ENCODE measurements around the gene FGR.
"Not testable (repeated sequence)": the region's sequence is repeated elsewhere in the genome, so short reads cannot be mapped to it uniquely, and the experiment has no call there.

Gene FGR

GRCh38 chr1:27619782-27620438 lies 15.1 kb downstream of the FGR start:
- not testable (repeated sequence) for H3K9me3 Mint-ChIP-seq; H3K4me3 Mint-ChIP-seq; H3K36me3 Mint-ChIP-seq (ENCODE audit: low read depth); H3K27ac Mint-ChIP-seq; DNase-seq; H3K27me3 Mint-ChIP-seq
- H3K4me1 Mint-ChIP-seq (ENCODE audit: low read depth) = peaks cover 42% of the 10 kb centered on the region

DNA sequence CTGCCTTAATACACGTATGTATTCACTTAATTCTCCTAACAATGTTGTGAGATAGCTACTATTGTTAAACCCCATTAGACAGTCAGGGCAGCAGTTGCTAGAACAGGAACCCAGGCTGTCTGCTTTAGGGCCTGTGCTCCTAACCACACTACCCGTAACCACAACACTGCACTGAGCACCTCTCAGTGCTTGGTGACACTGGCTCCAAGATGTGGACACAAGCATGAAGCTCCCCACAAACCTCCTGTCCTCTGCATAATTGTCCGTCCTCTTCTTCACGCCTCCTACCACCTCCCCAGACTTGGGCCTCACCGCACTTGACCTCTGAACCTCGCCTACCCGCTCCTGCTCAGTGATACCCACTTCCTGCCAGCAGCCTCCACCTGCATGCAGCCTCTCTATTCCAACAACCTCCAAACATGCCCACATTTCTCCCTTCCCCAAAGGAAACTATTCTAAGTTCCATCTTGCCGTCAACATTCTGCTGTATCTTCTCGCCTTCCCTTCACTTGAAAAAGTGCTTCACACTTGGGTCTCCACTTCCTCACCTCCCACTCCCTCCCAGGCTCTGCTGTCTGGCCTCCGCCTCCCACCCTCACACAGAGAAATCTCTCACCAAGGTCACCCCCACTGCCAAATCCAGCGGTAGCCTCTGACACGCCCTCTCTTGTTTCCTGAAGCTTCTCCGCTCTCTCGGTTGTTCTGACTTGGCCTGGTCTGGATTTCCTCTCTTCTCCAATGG lies 16.5 kb downstream of the FGR start:
- Mint-ChIP-seq H3K4me3 (no peak overlapping the region), H3K36me3 (ENCODE audit: low read depth) (no peaks in the 10 kb centered on the region), H3K4me1 (ENCODE audit: low read depth) (peaks cover 52% of the 10 kb centered on the region), H3K27ac (peak overlapping the region; percentile 77), H3K27me3 (no peaks in the 10 kb centered on the region), H3K9me3 (no peaks in the 10 kb centered on the region)
- DNase-seq = no peak

DNA sequence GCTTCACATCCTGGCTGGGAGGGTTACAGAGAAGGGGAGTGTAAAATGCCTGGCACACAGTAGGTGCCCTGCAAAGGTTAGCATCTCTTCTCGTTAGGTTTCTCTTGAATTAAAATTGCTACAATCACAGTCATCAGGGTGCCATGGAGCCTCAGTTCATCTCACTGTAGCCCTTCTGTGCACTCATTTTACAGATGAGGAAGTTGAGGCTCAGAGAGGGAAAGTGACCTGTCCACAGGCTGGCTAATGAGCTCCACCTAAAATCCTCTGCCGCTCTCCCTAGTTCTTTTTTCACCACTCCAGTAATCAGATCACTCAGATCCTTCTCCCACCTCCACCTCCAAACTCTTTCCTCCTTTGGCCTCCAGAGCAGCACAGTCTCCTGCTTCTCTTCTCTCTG lies 17.6 kb downstream of the FGR start:
- H3K4me1 Mint-ChIP-seq (ENCODE audit: low read depth) = peaks cover 55% of the 10 kb centered on the region
- H3K9me3 Mint-ChIP-seq = no peaks in the 10 kb centered on the region
- no peaks in the 10 kb centered on the region for H3K27me3 Mint-ChIP-seq
- peak overlapping the region; percentile 47 for H3K27ac Mint-ChIP-seq
- no peak for DNase-seq
- no peaks in the 10 kb centered on the region for H3K36me3 Mint-ChIP-seq (ENCODE audit: low read depth)
- no peak overlapping the region for H3K4me3 Mint-ChIP-seq

- Mint-ChIP-seq H3K27ac (no peak overlapping the region), H3K4me1 (ENCODE audit: low read depth) (peaks cover 56% of the 10 kb centered on the region), H3K27me3 (no peaks in the 10 kb centered on the region), H3K4me3 (no peak overlapping the region), H3K9me3 (no peaks in the 10 kb centered on the region), H3K36me3 (ENCODE audit: low read depth) (no peaks in the 10 kb centered on the region)
- no peak for DNase-seq
Measured at GRCh38 chr1:27616441-27616840, 18.5 kb downstream of the FGR start.

GRCh38 chr1:27615346-27616192 lies 19.4 kb downstream of the FGR start:
- no peak overlapping the region for H3K27ac Mint-ChIP-seq
- no peak overlapping the region for H3K4me3 Mint-ChIP-seq
- peaks cover 56% of the 10 kb centered on the region for H3K4me1 Mint-ChIP-seq (ENCODE audit: low read depth)
- no peaks in the 10 kb centered on the region for H3K36me3 Mint-ChIP-seq (ENCODE audit: low read depth)
- DNase-seq = no peak
- H3K27me3 Mint-ChIP-seq = no peaks in the 10 kb centered on the region
- no peaks in the 10 kb centered on the region for H3K9me3 Mint-ChIP-seq

DNA sequence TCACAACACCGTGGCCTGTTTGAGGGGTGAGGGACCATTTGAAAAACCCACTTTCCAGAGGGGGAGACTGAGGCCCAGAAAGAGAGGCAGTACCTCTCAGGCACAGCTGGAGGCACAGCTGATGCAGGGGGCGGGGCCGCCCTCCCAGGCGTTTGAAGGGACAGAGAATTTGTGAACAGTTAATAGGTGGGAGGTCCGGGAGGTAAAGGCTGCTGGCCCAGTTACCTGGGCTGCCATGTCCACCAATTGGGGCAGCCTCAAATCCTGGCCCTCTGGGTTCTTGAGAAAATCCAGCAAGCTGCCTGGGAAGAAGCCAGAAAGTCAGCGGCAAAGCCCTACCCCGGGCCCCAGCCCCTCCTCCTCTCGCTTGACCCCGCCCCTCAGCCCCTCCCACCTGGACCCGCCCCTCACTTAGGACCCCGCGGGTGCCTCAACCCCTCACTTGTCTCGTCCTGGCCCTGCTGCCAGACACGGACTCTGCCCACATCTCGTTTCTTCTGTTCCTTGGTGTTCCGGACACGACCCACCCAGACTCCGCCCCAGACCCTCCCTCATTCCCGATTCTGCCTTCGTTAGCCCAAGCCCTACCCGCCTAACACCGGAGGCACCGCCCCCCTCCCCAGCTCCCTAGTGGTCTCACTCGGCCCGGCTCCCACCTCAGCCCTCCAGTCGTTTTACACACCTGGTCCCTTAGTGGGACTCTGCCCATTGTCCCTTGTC lies 20.2 kb downstream of the FGR start:
- Mint-ChIP-seq H3K27me3 (no peaks in the 10 kb centered on the region), H3K36me3 (ENCODE audit: low read depth) (no peaks in the 10 kb centered on the region), H3K4me1 (ENCODE audit: low read depth) (peaks cover 56% of the 10 kb centered on the region), H3K9me3 (no peaks in the 10 kb centered on the region), H3K27ac (no peak overlapping the region), H3K4me3 (no peak overlapping the region)
- no peak for DNase-seq

GRCh38 chr1:27614043-27614624 lies 20.9 kb downstream of the FGR start:
- Mint-ChIP-seq H3K36me3 (ENCODE audit: low read depth) (no peaks in the 10 kb centered on the region), H3K27ac (peak overlapping the region; percentile 13), H3K4me3 (no peak overlapping the region), H3K9me3 (no peaks in the 10 kb centered on the region), H3K4me1 (ENCODE audit: low read depth) (peaks cover 51% of the 10 kb centered on the region), H3K27me3 (no peaks in the 10 kb centered on the region)
- no peak for DNase-seq

GRCh38 chr1:27612718-27613117 lies 22.3 kb downstream of the FGR start:
- Mint-ChIP-seq H3K4me3 (no peak overlapping the region), H3K4me1 (ENCODE audit: low read depth) (peaks cover 38% of the 10 kb centered on the region), H3K27ac (no peak overlapping the region), H3K9me3 (no peaks in the 10 kb centered on the region), H3K27me3 (no peaks in the 10 kb centered on the region), H3K36me3 (ENCODE audit: low read depth) (no peaks in the 10 kb centered on the region)
- DNase-seq = no peak

GRCh38 chr1:27611450-27611849 lies 23.5 kb downstream of the FGR start:
- Mint-ChIP-seq H3K27me3 (no peaks in the 10 kb centered on the region), H3K27ac (no peak overlapping the region), H3K4me3 (no peak overlapping the region), H3K36me3 (ENCODE audit: low read depth) (no peaks in the 10 kb centered on the region), H3K9me3 (no peaks in the 10 kb centered on the region), H3K4me1 (ENCODE audit: low read depth) (peaks cover 31% of the 10 kb centered on the region)
- no peak for DNase-seq

GRCh38 chr1:27609618-27610240 lies 25.3 kb downstream of the FGR start:
- no peak for DNase-seq
- H3K4me1 Mint-ChIP-seq (ENCODE audit: low read depth) = peaks cover 27% of the 10 kb centered on the region
- H3K4me3 Mint-ChIP-seq = no peak overlapping the region
- no peaks in the 10 kb centered on the region for H3K9me3 Mint-ChIP-seq
- H3K27me3 Mint-ChIP-seq = no peaks in the 10 kb centered on the region
- no peak overlapping the region for H3K27ac Mint-ChIP-seq
- no peaks in the 10 kb centered on the region for H3K36me3 Mint-ChIP-seq (ENCODE audit: low read depth)

GRCh38 chr1:27609210-27609555 lies 25.8 kb downstream of the FGR start:
- no peak for DNase-seq
- Mint-ChIP-seq H3K4me3 (no peak overlapping the region), H3K27me3 (no peaks in the 10 kb centered on the region), H3K27ac (no peak overlapping the region), H3K9me3 (no peaks in the 10 kb centered on the region), H3K4me1 (ENCODE audit: low read depth) (peaks cover 24% of the 10 kb centered on the region), H3K36me3 (ENCODE audit: low read depth) (no peaks in the 10 kb centered on the region)

DNA sequence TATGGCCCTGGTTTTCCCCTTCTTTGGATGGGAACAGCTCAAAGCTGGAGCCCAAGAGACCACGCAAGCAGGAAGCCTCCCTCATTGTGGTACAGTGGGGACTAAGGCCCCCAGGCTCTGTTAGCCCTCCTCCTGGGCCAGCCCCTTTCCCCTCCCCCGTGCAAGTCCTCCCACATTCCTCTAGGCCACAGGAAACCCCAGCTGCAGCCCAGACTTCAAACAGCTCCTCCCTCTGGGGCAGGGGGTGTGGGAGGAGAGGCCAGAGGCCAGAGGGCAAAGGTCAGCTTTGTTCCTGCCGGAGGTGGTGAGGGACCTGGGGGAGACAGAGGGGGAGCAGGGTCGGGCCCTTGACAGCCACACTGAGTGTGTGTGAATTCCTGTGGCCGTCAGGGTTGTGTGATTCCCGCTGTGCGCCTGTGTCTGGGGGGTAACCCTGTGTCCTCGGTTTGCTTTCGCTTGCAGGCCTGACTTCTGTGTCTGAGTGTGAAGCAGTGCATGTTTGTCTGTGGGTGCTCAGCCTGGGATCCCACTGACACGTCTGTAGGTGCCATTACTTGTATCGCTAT lies 27.7 kb downstream of the FGR start:
- DNase-seq = no peak
- H3K4me1 Mint-ChIP-seq (ENCODE audit: low read depth) = peaks cover 16% of the 10 kb centered on the region
- no peak overlapping the region for H3K4me3 Mint-ChIP-seq
- H3K27me3 Mint-ChIP-seq = no peaks in the 10 kb centered on the region
- H3K27ac Mint-ChIP-seq = no peak overlapping the region
- H3K36me3 Mint-ChIP-seq (ENCODE audit: low read depth) = peaks cover 2% of the 10 kb centered on the region
- no peaks in the 10 kb centered on the region for H3K9me3 Mint-ChIP-seq

GRCh38 chr1:27606708-27607238 lies 28.2 kb downstream of the FGR start:
- DNase-seq = no peak
- Mint-ChIP-seq H3K4me1 (ENCODE audit: low read depth) (peaks cover 17% of the 10 kb centered on the region), H3K27ac (peak overlapping the region; percentile 38), H3K4me3 (no peak overlapping the region), H3K27me3 (no peaks in the 10 kb centered on the region), H3K9me3 (no peaks in the 10 kb centered on the region), H3K36me3 (ENCODE audit: low read depth) (peaks cover 2% of the 10 kb centered on the region)
